Raji (cell line): ENCODE data around the gene CASQ2.

Source experiments
- POLR2A ChIP-seq: IDR thresholded peaks from 2 replicates; pipeline ENCODE4 v1.6.1; 2011; ENCODE audit warnings: low read depth, low read length, control low read depth; ENCODE audit not compliant: insufficient read depth

CASQ2 gene

GRCh38 chr1:115768549-115768948, at the start of gene CASQ2:
CASQ2 (minus strand) TSS chr1:115768714; CDS start chr1:115768541, 173 bp downstream.
- no peak for TF ChIP-seq POLR2A

- TF ChIP-seq POLR2A = no peak
Measured at GRCh38 chr1:115815694-115816093, 47.2 kb upstream of the CASQ2 start.

- TF ChIP-seq POLR2A = no peak
Measured at GRCh38 chr1:115814685-115815398, 46.3 kb upstream of the CASQ2 start.

GRCh38 chr1:115813727-115814126, 45.2 kb upstream of the CASQ2 start:
- TF ChIP-seq POLR2A = no peak

- no peak for TF ChIP-seq POLR2A
Measured at GRCh38 chr1:115811140-115811828, 42.8 kb upstream of the CASQ2 start.

GRCh38 chr1:115810609-115811008, 42.1 kb upstream of the CASQ2 start:
- no peak for TF ChIP-seq POLR2A

- TF ChIP-seq POLR2A = no peak
Measured at GRCh38 chr1:115809847-115810246, 41.3 kb upstream of the CASQ2 start.

GRCh38 chr1:115809076-115809475, 40.6 kb upstream of the CASQ2 start:
- no peak for TF ChIP-seq POLR2A

GRCh38 chr1:115807723-115808122, 39.2 kb upstream of the CASQ2 start:
- no peak for TF ChIP-seq POLR2A

GRCh38 chr1:115805597-115805996, 37.1 kb upstream of the CASQ2 start:
- no peak for TF ChIP-seq POLR2A

- no peak for TF ChIP-seq POLR2A
Measured at GRCh38 chr1:115802416-115802815, 33.9 kb upstream of the CASQ2 start.

- TF ChIP-seq POLR2A = no peak
Measured at GRCh38 chr1:115797486-115797885, 29.0 kb upstream of the CASQ2 start.

- TF ChIP-seq POLR2A = no peak
Measured at GRCh38 chr1:115796897-115797296, 28.4 kb upstream of the CASQ2 start.

GRCh38 chr1:115796036-115796435, 27.5 kb upstream of the CASQ2 start:
- no peak for TF ChIP-seq POLR2A

- no peak for TF ChIP-seq POLR2A
Measured at GRCh38 chr1:115794976-115795639, 26.6 kb upstream of the CASQ2 start.

GRCh38 chr1:115793162-115793561, 24.6 kb upstream of the CASQ2 start:
- no peak for TF ChIP-seq POLR2A
